Stimulated activated CD8-positive, alpha-beta memory T cell treated with anti-CD3 and anti-CD28 coated beads, Interleukin-2, amount 100 ng/mL, for 48 hours (primary cell): Measurements from ENCODE around the gene MRI1.
"Not testable (repeated sequence)": the region's sequence is repeated elsewhere in the genome, so short reads cannot be mapped to it uniquely, and the experiment has no call there.

Experiments used
- DNase-seq, 2 donors: peaks; one replicate each; pipeline ENCODE4 v3.0.0-alpha.2; 2020; ENCODE audit warnings: low read depth in 2 of 2

Gene MRI1

DNA sequence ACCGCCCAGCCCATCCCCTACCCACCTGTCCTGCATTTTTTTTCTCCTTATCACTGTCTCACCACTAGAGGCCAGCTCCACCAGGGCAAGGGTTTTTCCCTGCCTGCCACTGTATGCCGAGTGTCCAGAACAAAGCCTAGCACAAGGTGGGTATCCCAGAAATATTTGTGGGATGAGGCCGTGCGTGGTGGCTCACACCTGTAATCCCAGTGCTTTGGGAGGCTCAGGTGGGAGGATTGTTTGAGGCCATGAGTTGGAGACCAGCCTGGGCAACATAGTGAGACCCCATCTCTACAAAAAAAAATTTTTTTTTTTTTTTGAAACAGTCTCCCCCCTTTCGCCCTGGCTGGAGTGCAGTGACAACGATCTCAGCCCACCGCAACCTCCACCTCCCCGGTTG lies 2.9 kb upstream of the MRI1 start:
- DNase-seq = no peak

GRCh38 chr19:13762635-13763235 lies 1.6 kb upstream of the MRI1 start:
- no peak for DNase-seq

DNA sequence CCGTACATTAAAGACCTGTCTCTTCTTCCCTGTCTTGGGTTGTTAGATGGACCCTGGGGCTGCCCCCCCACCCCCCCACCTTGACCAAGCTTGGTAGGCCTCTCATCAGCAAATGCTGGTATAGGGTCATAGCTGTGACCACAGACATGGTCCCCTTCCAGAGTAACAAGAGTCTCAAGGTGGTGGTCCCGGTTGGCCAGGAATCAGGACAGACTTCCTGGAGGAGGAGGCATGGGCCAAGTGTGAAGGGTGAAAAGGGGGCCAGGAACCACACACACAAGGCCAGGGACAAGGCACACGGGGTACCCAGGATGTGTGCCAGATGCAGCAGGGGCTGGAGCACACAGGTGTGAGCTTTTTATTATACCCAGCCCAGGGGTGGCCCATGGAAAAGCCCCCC lies 1.1 kb upstream of the MRI1 start:
- no peak for DNase-seq

GRCh38 chr19:13764821-13765394 lies 586 bp downstream of the MRI1 start:
- DNase-seq = peak in 1 of 2 donors; percentile 45

- DNase-seq = no peak
Observed at GRCh38 chr19:13765395-13766094, 1.2 kb downstream of the MRI1 start.

- no peak for DNase-seq
Observed at GRCh38 chr19:13766095-13766481, 1.8 kb downstream of the MRI1 start.

GRCh38 chr19:13768510-13768909 lies 4.2 kb downstream of the MRI1 start:
- no peak for DNase-seq

DNA sequence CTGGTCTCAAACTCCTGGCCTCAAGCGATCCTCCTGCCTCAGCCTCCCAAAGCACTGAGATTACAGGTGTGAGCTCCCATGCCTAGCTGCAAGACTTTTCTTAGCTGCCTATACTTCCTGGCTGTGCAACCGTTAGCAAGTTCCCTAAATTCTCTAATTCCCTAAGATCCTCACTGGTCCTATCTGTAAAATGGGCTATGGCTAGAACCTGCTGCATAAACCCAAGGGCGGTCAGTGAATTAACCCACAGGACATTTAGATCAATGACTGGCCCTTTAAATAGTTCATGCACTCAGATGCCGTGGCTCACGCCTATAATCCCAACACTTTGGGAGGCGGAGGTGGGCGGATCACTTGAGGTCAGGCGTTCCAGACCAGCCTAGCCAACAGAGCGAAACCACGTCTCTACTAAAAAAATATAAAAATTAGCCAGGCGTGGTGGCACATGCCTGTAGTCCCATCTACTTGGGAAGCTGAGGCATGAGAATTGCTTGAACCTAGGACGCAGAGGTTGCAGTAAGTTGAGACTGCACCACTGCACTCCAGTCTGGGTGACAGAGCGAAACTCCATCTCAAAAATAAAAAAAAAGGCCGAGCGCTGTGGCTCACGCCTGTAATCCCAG lies 5.8 kb downstream of the MRI1 start:
- no peak for DNase-seq

DNA sequence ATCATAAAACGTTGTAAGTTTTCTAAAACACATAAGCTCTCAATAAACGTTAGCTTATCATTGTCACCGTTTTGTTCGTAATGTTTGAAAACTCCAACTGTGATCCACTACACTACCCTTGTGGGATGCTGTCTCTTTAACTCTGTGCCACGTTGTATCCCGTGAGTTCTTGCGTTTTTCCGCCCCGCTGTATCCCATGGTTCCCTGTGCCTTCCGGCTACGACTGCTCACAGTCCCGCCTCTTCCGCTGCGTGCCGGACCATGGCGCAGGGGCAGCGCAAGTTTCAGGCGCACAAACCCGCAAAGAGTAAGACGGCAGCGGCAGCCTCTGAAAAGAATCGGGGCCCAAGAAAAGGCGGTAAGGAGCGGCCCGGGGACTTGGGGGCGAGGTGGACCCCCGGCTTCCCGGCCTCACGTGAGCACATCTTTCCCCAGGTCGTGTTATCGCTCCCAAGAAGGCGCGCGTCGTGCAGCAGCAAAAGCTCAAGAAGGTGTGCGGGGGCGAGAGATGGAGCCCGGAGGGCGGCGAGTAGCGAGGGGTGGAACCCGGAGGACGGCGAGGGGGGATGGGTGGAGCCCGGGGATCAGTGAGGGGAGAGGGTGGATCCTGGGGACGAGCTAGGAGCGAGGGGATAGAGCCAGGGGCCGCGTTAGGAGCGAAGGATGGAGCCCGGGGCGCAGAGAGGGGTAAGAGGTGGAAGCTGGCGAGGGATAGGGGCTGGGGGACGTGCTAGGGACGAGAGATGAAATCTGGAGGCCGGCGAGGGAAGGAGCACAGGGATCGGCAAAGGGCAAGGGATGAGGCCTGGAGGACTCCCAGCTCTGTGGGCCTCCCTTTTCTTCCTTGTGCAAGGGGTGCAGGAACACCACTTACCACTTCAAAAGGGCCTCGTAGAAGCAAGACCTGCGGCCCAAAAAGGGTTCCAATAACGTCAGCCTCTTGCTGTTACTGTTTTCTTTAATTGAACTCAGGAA lies 10.2 kb downstream of the MRI1 start, which contains the start of gene C19orf53:
Gene C19orf53, plus strand, starts transcription at position 240 of the 975 bp plus-strand sequence. Its CDS starts 22 bp downstream, at position 262.
- DNase-seq = peak; percentile 79 to 82

GRCh38 chr19:13778398-13778797 lies 14.1 kb downstream of the MRI1 start:
- DNase-seq = no peak

DNA sequence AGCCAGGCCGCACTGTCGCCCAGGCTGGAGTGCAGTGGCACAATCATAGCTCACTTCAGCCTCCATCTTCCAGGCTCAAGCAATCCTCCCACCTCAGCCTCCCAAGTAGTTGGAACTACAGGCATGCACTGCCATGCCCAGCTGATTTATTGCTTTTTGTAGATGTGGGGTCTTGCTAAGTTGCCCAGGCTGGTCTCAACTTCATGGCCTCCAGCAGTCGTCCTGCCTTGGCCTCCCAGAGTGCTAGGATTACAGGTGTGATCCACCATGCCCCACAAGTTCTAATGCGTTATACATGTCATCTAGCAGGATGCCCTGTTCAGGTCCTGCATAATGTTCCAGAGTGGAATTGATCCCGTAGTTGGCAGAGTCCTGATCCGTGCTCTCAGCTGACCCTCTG lies 14.5 kb downstream of the MRI1 start:
- no peak for DNase-seq

- DNase-seq = not testable (repeated sequence)
Observed at GRCh38 chr19:13779794-13780193, 15.5 kb downstream of the MRI1 start.

DNA sequence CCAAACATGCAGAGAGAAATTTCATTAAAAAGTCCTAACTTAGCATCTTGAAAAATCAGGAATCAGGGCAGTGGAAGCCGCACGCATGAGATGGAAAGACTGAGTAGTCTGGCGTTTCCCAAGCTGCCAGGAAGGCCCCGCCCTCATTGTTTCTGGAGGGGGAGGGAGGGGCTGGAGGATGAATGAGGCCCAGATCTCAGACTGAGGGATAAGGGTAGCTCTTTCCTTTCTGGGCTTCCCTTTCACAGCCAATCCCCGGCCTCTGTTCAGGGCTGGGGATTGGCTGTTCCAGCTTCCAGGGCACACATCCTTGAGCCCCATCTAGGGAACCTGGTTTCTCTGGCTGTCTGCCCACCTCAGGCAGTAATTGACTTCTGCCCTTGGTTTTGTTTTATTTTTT lies 17.2 kb downstream of the MRI1 start:
- no peak for DNase-seq

GRCh38 chr19:13782537-13782936 lies 18.2 kb downstream of the MRI1 start:
- DNase-seq = no peak

GRCh38 chr19:13783565-13784500 lies 19.5 kb downstream of the MRI1 start:
- no peak for DNase-seq

GRCh38 chr19:13784731-13785452 lies 20.6 kb downstream of the MRI1 start:
- peak; percentile 48 to 63 for DNase-seq

DNA sequence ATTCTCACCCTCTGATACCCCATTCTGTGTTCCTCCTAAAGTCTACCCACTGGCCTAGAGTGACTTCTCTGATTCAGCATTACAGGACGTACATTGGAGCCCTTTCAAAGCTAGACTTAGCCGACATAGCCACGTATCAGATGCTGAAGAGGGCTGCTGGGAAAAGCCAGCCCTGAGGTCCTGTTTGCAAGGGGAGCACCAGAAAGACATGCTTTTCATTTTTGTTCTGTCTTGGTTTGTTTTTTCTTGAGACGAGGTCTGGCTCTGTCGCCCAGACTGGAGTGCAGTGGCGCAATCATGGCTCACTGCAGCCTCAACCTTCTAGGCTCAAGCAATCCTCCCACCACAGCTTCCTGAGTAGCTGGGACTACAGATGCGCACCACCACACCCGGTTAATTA lies 24.7 kb downstream of the MRI1 start:
- no peak for DNase-seq

DNA sequence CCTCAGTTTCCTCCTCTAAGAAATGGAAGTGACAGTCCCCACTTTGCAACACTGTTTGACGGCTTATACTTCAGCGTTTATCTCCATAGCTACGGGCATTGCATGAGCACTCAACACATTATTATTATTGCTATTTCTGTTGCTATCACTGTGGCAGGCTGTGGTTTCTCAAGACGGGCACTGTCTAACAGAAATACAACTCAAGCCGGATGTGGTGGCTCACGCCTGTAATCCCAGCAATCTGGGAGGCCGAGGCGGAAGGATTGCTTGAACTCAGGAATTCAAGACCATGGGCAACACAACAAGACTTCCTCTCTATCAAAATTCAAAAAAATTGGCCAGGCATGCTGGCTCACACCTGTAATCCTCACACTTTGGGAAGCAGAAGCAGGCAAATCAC lies 26.0 kb downstream of the MRI1 start:
- DNase-seq = no peak

GRCh38 chr19:13793317-13793716 lies 29.0 kb downstream of the MRI1 start:
- not testable (repeated sequence) for DNase-seq

- no peak for DNase-seq
Observed at GRCh38 chr19:13794398-13794756, 30.1 kb downstream of the MRI1 start.
